GM12878 (cell line): ENCODE data around the gene TRANK1. TPM values are rescaled to one million over a fixed set of nuclear protein-coding genes. Genes with fewer than 3 reads are reported as not detected.

Source experiments
- ATAC-seq: fragments of 200-7000 bp; cut with Tn5 transposase; 3 replicates; pipeline ENCODE4 v1.9.1; 2020; ENCODE audit warnings: mild to moderate bottlenecking, moderate library complexity
- BruUV-seq: library from RNA; stranded (reverse); fragments of 400-500 nt; replicated peaks from 2 replicates; lab custom pipeline; 2021; lab: Mats Ljungman, UMichigan
- CTCF ChIA-PET: fragments of 300-600 bp; sonication (Branson Sonifier 250); formaldehyde crosslinking; extraction: SDS; loops from one replicate; lab custom pipeline; 2021; ENCODE audit warnings: inconsistent platforms; lab: Yijun Ruan, JAX
- POLR2A ChIA-PET: fragments of 350-600 bp; formaldehyde crosslinking; extraction: SDS; loops from one replicate; lab custom pipeline; 2021; ENCODE audit warnings: inconsistent platforms; lab: Charles Lee
- RAD21 ChIA-PET: fragments of 300-600 bp; sonication (Branson Sonifier 250); formaldehyde crosslinking; loops from one replicate; lab custom pipeline; 2023; ENCODE audit warnings: antibody characterized with exemption; ENCODE audit not compliant: unreplicated experiment; lab: Charles Lee
- SMC1A ChIA-PET: fragments of 300-600 bp; sonication (Branson Sonifier 250); formaldehyde crosslinking; loops from one replicate; lab custom pipeline; 2023; ENCODE audit not compliant: unreplicated experiment, uncharacterized antibody; lab: Charles Lee
- DNase-seq: peaks from one replicate; pipeline ENCODE4 v3.0.0-alpha.2; 2011; ENCODE audit warnings: low read depth, low spot score
- FAIRE-seq: peaks from 3 replicates; lab custom pipeline; 2011; peaks lifted over from hg19 to GRCh38; lab: Jason Lieb, UNC
- H2AFZ ChIP-seq: 2 replicates; pipeline ENCODE4 v1.6.0; 2011; ENCODE audit warnings: low read depth, low read length, control low read depth; ENCODE audit not compliant: control insufficient read depth
- H3K27ac ChIP-seq: 2 replicates; pipeline ENCODE4 v1.5.1; 2011; ENCODE audit warnings: control low read depth; ENCODE audit not compliant: control insufficient read depth, insufficient read depth
- H3K27me3 ChIP-seq, 2 experiments: replicated peaks in 1 of 2; 2 replicates each; pipeline versions ENCODE4 v1.6.0 to v1.6.1; 2011; ENCODE audit warnings: low read length in 1 of 2; ENCODE audit not compliant: control insufficient read depth in 2 of 2, insufficient read depth in 2 of 2
- H3K36me3 ChIP-seq, 2 experiments: 2 replicates each; pipeline ENCODE4 v1.5.1; 2011; ENCODE audit warnings: low read length in 1 of 2; ENCODE audit not compliant: control insufficient read depth in 2 of 2, insufficient read depth in 2 of 2
- H3K4me1 ChIP-seq: 2 replicates; pipeline ENCODE4 v1.6.1; 2011; ENCODE audit warnings: mild to moderate bottlenecking, low read length, moderate library complexity, mixed read lengths; ENCODE audit not compliant: control insufficient read depth, insufficient read depth
- H3K4me2 ChIP-seq: 2 replicates; pipeline ENCODE4 v1.6.0; 2011; ENCODE audit warnings: control low read depth; ENCODE audit not compliant: control insufficient read depth, insufficient read depth
- H3K4me3 ChIP-seq: fragments of 200-600 bp; sonication (generic); 2 replicates; pipeline ENCODE4 v1.5.1; 2016
- H3K79me2 ChIP-seq: 2 replicates; pipeline ENCODE4 v1.6.0; 2011; ENCODE audit warnings: low read length; ENCODE audit not compliant: control insufficient read depth, insufficient read depth
- H3K9ac ChIP-seq: 2 replicates; pipeline ENCODE4 v1.8.0; 2011; ENCODE audit warnings: low read length, control low read depth, mixed read lengths; ENCODE audit not compliant: control insufficient read depth, insufficient read depth
- H3K9me3 ChIP-seq: replicated peaks from 3 replicates; pipeline ENCODE4 v1.5.1; 2011; ENCODE audit warnings: mild to moderate bottlenecking, low read length; ENCODE audit not compliant: control insufficient read depth, insufficient read depth
- H4K20me1 ChIP-seq: 2 replicates; pipeline ENCODE4 v1.6.0; 2011; ENCODE audit not compliant: control insufficient read depth, insufficient read depth
- BHLHE40 ChIP-seq, 2 experiments: fragments of 450-650 bp in 1 of 2; IDR thresholded peaks; 2 replicates each; pipeline ENCODE4 v1.6.1; 2011 to 2017; ENCODE audit warnings: low read depth in 2 of 2, borderline replicate concordance in 1 of 2, improper control_type of control experiment in 1 of 2, low read length in 1 of 2, mild to moderate bottlenecking in 1 of 2
- CBFB ChIP-seq: IDR thresholded peaks from 2 replicates; pipeline ENCODE4 v1.6.1; 2016; ENCODE audit warnings: antibody characterized with exemption, low read depth
- CBX5 ChIP-seq: sonication (generic); IDR thresholded peaks from 2 replicates; pipeline ENCODE4 v1.6.1; 2016; ENCODE audit warnings: low read depth, moderate library complexity, mild to moderate bottlenecking, inconsistent platforms
- ESRRA ChIP-seq: IDR thresholded peaks from 2 replicates; pipeline ENCODE4 v1.6.1; 2012; ENCODE audit warnings: mild to moderate bottlenecking, low read length, improper control_type of control experiment
- JUNB ChIP-seq: IDR thresholded peaks from 2 replicates; pipeline ENCODE4 v1.6.1; 2016; ENCODE audit warnings: antibody characterized with exemption, mild to moderate bottlenecking
- MEF2B ChIP-seq: fragments of 450-650 bp; IDR thresholded peaks from 2 replicates; pipeline ENCODE4 v1.6.1; 2018; ENCODE audit warnings: mild to moderate bottlenecking, moderate library complexity; ENCODE audit not compliant: partially characterized antibody, poor library complexity, severe bottlenecking
- RAD51 ChIP-seq: fragments of 450-650 bp; IDR thresholded peaks from 2 replicates; pipeline ENCODE4 v1.6.1; 2016; ENCODE audit warnings: moderate library complexity, mild to moderate bottlenecking, inconsistent platforms
- RB1 ChIP-seq: fragments of 450-650 bp; formaldehyde crosslinking; IDR thresholded peaks from 2 replicates; pipeline ENCODE4 v1.6.1; 2017; ENCODE audit warnings: mild to moderate bottlenecking, borderline replicate concordance
- SUPT20H ChIP-seq: IDR thresholded peaks from 2 replicates; pipeline ENCODE4 v1.6.1; 2011; ENCODE audit warnings: low read depth, mild to moderate bottlenecking, low read length, moderate library complexity, borderline replicate concordance; ENCODE audit not compliant: control insufficient read depth
- TCF3 ChIP-seq: IDR thresholded peaks from 2 replicates; pipeline ENCODE4 v1.6.1; 2012; ENCODE audit warnings: low read depth, mild to moderate bottlenecking, low read length, borderline replicate concordance; ENCODE audit not compliant: insufficient read depth
- ZBTB4 ChIP-seq: fragments of 450-650 bp; formaldehyde crosslinking; IDR thresholded peaks from 2 replicates; pipeline ENCODE4 v1.4.0; 2022; ENCODE audit warnings: mild to moderate bottlenecking, moderate library complexity
- ZNF207 ChIP-seq: fragments of 450-650 bp; IDR thresholded peaks from 2 replicates; pipeline ENCODE4 v1.6.1; 2014; ENCODE audit warnings: antibody characterized with exemption, mild to moderate bottlenecking, borderline replicate concordance
- ZNF217 ChIP-seq: fragments of 450-650 bp; IDR thresholded peaks from 2 replicates; pipeline ENCODE4 v1.6.1; 2017; ENCODE audit warnings: antibody characterized with exemption, mild to moderate bottlenecking
- WGBS: methylation state at CpG from one replicate; pipeline ENCODE4 v1.1.6; 2016; ENCODE audit warnings: low lambda C conversion rate; ENCODE audit not compliant: insufficient replicate concordance, insufficient coverage; ENCODE audit errors: missing lambda C conversion rate; 5-methylcytosine and 5-hydroxymethylcytosine counted together
- in situ Hi-C: fragments of 300-500 bp; cut with MboI; formaldehyde crosslinking; loops from 9 replicates; pipeline ENCODE4 v1.14.3; 2018; ENCODE audit warnings: mixed read lengths
- intact Hi-C: fragments of 100-400 bp; cut with micrococcal nuclease; formaldehyde crosslinking; loops from one replicate; pipeline ENCODE4 v1.14.2; 2022; ENCODE audit not compliant: unreplicated experiment
- polyA plus RNA-seq, 11 experiments: library from polyadenylated mRNA; depleted of rRNA in 4 of 11; unstranded in 6 of 11; stranded (reverse) in 5 of 11; fragments of >200 nt; fragmentation: Nextera tagmentation in 4 of 11; fragmentation: Illumina TruSeq in 1 of 11; extraction: Ambion mirVana in 4 of 11; extraction: Trizol in 1 of 11; gene quantifications; 1 replicate in 1 of 11; 2 replicates in 10 of 11; pipeline versions ENCODE4 v1.2.1 to v1.2.3, GENCODE V29; 2011 to 2016; ENCODE audit warnings: inconsistent platforms in 2 of 11, missing spikeins in 2 of 11, low read depth in 1 of 11
- total RNA-seq, 4 experiments: library from RNA; depleted of rRNA in 3 of 4; stranded (reverse); fragments of >200 nt in 3 of 4; fragmentation: Illumina TruSeq in 1 of 4; extraction: Trizol in 1 of 4; gene quantifications; 2 replicates each; pipeline versions ENCODE4 v1.2.1 to v1.2.3, GENCODE V29; 2013 to 2021

Gene TRANK1
- total and polyA plus RNA-seq, 10 of the 15 experiments (the other 5 are each of a cell fraction or from before 2014, with no cell fraction given), result 0.46 to 8.8 (median 1.1) TPM

GRCh38 chr3:36877930-36878685 lies 66.7 kb downstream of the TRANK1 start:
- no TSS peak for BruUV-seq
- no peaks in the 10 kb centered on the region for H3K27me3 ChIP-seq
- no peaks in the 10 kb centered on the region for H3K36me3 ChIP-seq
- no peak overlapping the region for H3K4me3 ChIP-seq
- H2AFZ ChIP-seq, result no peak overlapping the region
- peaks cover 11% of the 10 kb centered on the region for H3K4me1 ChIP-seq
- no peak for TF ChIP-seq CBX5
- no peak for TF ChIP-seq JUNB
- no peak for TF ChIP-seq ZNF207
- TF ChIP-seq RAD51, result no peak
- no peak for TF ChIP-seq CBFB
- no peak for TF ChIP-seq RB1
- no peak for TF ChIP-seq ZNF217
- no peak for TF ChIP-seq SUPT20H
- TF ChIP-seq ESRRA, result no peak
- TF ChIP-seq TCF3, result no peak
- TF ChIP-seq MEF2B, result no peak
- no peak for TF ChIP-seq BHLHE40 (IDR thresholded peaks at IDR 0.05; ENCODE audit: borderline replicate concordance in 1 of 2, low read depth in 2 of 2, low read length in 1 of 2)
- no peak for TF ChIP-seq ZBTB4 (CRISPR knock-in tag)
- no peak overlapping the region for H3K27ac ChIP-seq
- 92% methylated on average over 9 of the region's 9 CpGs for WGBS
- H4K20me1 ChIP-seq, result no peaks in the 10 kb centered on the region
- in situ Hi-C loops, result no loop called here
- H3K4me2 ChIP-seq, result no peak overlapping the region
- ChIA-PET CTCF (interaction anchor here (1.6 kb wide), 1 partner anchor 23 kb away, joined by 3 read pairs; no protein-coding TSS in a partner anchor), RAD21 (interaction anchor here (1.7 kb wide), 1 partner anchor 9 kb away, joined by 4 read pairs; no protein-coding TSS in a partner anchor), POLR2A (no interaction called here), SMC1A (interaction anchor here (1.0 to 4.1 kb wide), 2 partner anchors 10 to 35 kb away, joined by 3 to 29 read pairs; no protein-coding TSS in a partner anchor)
- intact Hi-C loops, result loop anchor here (2.0 kb wide), 1 partner anchor 13 kb away; no protein-coding TSS in a partner anchor
- no peak for ATAC-seq
- no peaks in the 10 kb centered on the region for H3K9me3 ChIP-seq
- no peaks in the 10 kb centered on the region for H3K79me2 ChIP-seq
- no peak overlapping the region for H3K9ac ChIP-seq
- DNase-seq, result no peak
- FAIRE-seq, result no peak
